Prostate gland (tissue), 2 donors: ENCODE data around the gene SPAG7.

Source experiments
- POLR2A ChIP-seq: fragments of 450-650 bp; IDR thresholded peaks from one replicate; pipeline ENCODE4 v1.6.1; 2016; ENCODE audit warnings: antibody characterized with exemption, mild to moderate bottlenecking
- TF ChIP-seq, protein P1 (sequence below), 4 experiments: fragments of 200-600 bp in 2 of 4; fragments of 450-650 bp in 2 of 4; sonication (generic) in 2 of 4; IDR thresholded peaks; 1 replicate in 3 of 4; 2 replicates in 1 of 4; pipeline ENCODE4 v1.5.1; 2016 to 2019; ENCODE audit warnings: antibody characterized with exemption in 4 of 4, mild to moderate bottlenecking in 2 of 4, moderate library complexity in 2 of 4

DNA sequence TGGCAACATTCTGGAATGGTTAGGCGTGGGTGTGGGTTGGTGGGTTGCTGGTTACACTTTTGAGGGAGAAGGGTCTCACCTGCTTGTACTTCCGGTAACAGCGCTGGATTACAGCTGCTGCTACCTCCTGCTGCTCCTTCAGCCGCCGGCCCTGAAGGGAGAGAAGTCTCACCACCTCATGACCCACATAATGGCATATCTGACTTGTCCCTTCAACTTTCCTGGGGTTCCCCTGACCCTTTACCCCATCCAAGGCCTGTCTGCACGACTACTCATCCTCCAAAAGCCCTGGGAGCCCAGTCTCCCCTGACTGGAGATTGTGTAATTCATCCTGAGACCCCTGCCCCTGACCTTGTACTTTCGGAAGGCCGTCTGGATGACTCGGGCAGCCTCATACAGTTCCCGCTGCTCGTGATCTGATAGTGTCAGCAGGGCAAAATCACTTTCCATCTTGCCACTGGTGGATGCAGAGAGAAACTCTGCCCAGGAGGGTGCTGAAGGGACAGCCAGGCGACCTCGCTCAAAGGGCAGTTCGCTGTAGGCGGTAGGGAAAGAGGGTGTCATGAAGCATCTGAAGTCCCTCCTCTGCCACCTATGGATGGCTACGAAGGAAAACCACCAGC, 2.0 kb upstream of the SPAG7 start:
- TF ChIP-seq POLR2A, result no peak
- TF ChIP-seq, protein P1, sequence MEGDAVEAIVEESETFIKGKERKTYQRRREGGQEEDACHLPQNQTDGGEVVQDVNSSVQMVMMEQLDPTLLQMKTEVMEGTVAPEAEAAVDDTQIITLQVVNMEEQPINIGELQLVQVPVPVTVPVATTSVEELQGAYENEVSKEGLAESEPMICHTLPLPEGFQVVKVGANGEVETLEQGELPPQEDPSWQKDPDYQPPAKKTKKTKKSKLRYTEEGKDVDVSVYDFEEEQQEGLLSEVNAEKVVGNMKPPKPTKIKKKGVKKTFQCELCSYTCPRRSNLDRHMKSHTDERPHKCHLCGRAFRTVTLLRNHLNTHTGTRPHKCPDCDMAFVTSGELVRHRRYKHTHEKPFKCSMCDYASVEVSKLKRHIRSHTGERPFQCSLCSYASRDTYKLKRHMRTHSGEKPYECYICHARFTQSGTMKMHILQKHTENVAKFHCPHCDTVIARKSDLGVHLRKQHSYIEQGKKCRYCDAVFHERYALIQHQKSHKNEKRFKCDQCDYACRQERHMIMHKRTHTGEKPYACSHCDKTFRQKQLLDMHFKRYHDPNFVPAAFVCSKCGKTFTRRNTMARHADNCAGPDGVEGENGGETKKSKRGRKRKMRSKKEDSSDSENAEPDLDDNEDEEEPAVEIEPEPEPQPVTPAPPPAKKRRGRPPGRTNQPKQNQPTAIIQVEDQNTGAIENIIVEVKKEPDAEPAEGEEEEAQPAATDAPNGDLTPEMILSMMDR (IDR thresholded peaks at IDR 0.05), result no peak
